ENCODE results near the gene JAM3. TPM values are rescaled to one million over a fixed set of nuclear protein-coding genes. Genes with fewer than 3 reads are reported as not detected.

JAM3 gene
- total RNA-seq, 2 experiments from 2014 or later: 13.5 to 15.3 TPM

DNA sequence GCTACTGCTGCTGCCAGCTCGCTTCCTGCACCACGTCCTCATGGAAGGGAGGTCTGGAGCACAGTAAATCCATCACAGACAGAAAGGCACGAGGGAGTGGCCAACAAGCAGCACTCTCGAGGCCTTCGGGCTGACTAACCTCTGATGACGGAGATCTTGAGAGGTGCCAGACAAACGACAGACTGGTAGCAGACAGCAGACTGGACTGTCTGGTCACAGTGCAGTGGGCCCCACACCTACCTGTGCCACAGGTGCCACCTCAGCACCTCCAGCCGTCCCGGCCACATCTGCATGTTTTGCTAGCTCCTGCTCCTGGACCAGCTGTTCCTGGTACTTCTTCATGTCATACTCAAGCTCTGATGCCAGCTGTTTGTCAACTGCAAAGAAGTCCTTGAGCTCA, 90.8 kb downstream of the JAM3 start:
- ChIA-PET CTCF (no interaction called here), POLR2A (no interaction called here)
- intact Hi-C loops (cut with DNase I, micrococcal nuclease): no loop called here
- TF ChIP-seq, protein P1, sequence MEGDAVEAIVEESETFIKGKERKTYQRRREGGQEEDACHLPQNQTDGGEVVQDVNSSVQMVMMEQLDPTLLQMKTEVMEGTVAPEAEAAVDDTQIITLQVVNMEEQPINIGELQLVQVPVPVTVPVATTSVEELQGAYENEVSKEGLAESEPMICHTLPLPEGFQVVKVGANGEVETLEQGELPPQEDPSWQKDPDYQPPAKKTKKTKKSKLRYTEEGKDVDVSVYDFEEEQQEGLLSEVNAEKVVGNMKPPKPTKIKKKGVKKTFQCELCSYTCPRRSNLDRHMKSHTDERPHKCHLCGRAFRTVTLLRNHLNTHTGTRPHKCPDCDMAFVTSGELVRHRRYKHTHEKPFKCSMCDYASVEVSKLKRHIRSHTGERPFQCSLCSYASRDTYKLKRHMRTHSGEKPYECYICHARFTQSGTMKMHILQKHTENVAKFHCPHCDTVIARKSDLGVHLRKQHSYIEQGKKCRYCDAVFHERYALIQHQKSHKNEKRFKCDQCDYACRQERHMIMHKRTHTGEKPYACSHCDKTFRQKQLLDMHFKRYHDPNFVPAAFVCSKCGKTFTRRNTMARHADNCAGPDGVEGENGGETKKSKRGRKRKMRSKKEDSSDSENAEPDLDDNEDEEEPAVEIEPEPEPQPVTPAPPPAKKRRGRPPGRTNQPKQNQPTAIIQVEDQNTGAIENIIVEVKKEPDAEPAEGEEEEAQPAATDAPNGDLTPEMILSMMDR (IDR thresholded peaks at IDR 0.05): no peak
- no peak for ATAC-seq (ENCODE audit: poor library complexity)
- Mint-ChIP-seq H3K27ac (no peak overlapping the region), H3K9me3 (no peaks in the 10 kb centered on the region), H3K4me1 (ENCODE audit: low read depth) (no peaks in the 10 kb centered on the region), H3K36me3 (ENCODE audit: low read depth) (peaks cover 97% of the 10 kb centered on the region), H3K27me3 (no peaks in the 10 kb centered on the region), H3K4me3 (no peak overlapping the region)
- no peaks in the 10 kb centered on the region for H3K27me3 ChIP-seq (ENCODE audit: control insufficient read depth in 1 of 2, insufficient read depth in 2 of 2, low read length in 2 of 2)
- peaks cover 75% of the 10 kb centered on the region for H3K36me3 ChIP-seq (ENCODE audit: insufficient read depth, low read length)
- no peak for DNase-seq
- no peaks in the 10 kb centered on the region for H3K4me1 ChIP-seq (ENCODE audit: insufficient read depth, low read length)
- no peaks in the 10 kb centered on the region for H3K9me3 ChIP-seq (ENCODE audit: control insufficient read depth in 1 of 2, insufficient read depth in 1 of 2, low read length in 2 of 2)
- no peak overlapping the region for H3K27ac ChIP-seq (ENCODE audit: low read depth in 1 of 2, low read length in 2 of 2)
- no peak overlapping the region for H3K4me3 ChIP-seq (ENCODE audit: low read length)

DNA sequence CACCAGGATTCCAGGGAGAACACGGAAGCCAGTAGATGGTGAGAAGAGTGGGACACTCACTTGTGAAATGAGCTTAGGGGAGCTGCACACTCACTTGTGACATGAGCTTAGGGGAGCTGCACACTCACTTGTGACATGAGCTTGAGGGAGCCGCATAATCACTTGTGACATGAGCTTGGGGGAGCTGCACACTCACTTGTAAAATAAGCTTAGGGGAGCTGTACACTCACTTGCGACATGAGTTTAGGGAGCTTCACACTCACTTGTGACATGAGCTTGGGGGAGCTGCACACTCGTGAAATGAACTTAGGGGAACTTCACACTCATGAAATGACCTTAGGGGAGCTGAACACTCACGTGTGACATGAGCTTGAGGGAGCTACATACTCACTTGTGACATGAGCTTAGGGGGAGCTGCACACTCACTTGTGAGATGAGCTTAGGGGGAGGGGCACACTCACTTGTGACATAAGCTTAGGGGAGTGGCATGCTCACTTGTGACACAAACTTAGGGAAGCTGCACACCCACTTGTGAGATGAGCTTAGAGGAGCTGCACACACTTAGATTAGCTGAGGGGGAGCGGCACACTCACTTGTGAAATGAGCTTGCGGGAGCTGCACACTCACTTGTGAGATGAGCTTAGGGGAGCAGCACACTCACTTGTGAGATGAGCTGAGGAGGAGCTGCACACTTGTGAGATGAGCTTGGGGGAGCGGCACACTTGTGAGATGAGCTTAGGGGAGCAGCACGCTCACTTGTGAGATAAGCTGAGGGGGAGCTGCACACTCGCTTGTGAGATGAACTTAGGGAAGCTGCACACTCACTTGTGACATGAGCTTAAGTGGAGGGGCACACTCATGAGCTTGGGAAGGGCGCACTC, 95.9 kb downstream of the JAM3 start:
- peaks cover 70% of the 10 kb centered on the region for H3K36me3 ChIP-seq (ENCODE audit: insufficient read depth, low read length)
- no peak overlapping the region for H3K4me3 ChIP-seq (ENCODE audit: low read length)
- no peaks in the 10 kb centered on the region for H3K27me3 ChIP-seq (ENCODE audit: control insufficient read depth in 1 of 2, insufficient read depth in 2 of 2, low read length in 2 of 2)
- no peak overlapping the region for H3K27ac ChIP-seq (ENCODE audit: low read depth in 1 of 2, low read length in 2 of 2)
- H3K4me1 Mint-ChIP-seq (ENCODE audit: low read depth): no peaks in the 10 kb centered on the region
- ChIA-PET CTCF (interaction anchor here (1.6 kb wide), 1 partner anchor 38 kb away, joined by 4 read pairs; no protein-coding TSS in a partner anchor), POLR2A (no interaction called here)
- H3K4me1 ChIP-seq (ENCODE audit: insufficient read depth, low read length): no peaks in the 10 kb centered on the region
- DNase-seq (no peak), ATAC-seq (ENCODE audit: poor library complexity) (no peak)
- H3K9me3 Mint-ChIP-seq: no peaks in the 10 kb centered on the region
- peaks cover 80% of the 10 kb centered on the region for H3K36me3 Mint-ChIP-seq (ENCODE audit: low read depth)
- TF ChIP-seq, protein P1 (IDR thresholded peaks at IDR 0.05): no peak
- H3K27ac Mint-ChIP-seq: no peak overlapping the region
- H3K27me3 Mint-ChIP-seq: no peaks in the 10 kb centered on the region
- H3K4me3 Mint-ChIP-seq: no peak overlapping the region
- intact Hi-C loops (cut with DNase I, micrococcal nuclease): no loop called here
- no peaks in the 10 kb centered on the region for H3K9me3 ChIP-seq (ENCODE audit: control insufficient read depth in 1 of 2, insufficient read depth in 1 of 2, low read length in 2 of 2)

DNA sequence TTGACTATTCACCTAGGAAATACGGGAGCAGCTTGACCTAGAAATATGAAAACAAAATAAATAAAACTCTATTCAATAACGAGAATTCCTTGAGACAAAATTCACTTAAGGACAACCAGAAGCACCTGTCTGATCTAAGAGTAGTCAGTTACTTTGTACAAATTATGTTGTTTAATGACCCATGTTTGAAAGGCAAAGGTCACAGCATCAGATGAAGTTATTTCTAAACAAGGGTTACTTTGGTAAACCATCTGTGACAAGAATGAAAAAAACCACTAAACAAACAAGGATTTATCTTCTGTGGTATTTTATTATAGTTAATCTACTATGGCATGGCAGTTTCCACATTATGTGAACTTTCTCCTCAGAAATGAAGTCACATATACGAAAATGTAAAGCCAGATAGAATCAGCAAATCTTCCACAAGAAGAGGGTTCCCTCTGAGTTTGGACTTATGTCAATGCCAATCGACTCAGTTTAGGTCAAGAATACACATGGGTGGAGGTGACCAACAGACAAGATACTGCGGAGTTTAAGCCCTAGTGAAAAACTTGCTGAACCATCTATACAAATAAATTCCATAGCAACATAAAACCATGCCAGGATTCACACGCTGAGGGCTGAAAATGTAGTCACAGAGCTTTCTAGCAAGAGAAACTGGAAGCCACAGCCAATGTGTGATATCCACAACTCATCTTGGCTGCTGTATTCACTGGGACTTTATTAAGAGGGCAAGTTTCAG, 101.5 kb downstream of the JAM3 start:
- Mint-ChIP-seq H3K27ac (no peak overlapping the region), H3K4me1 (ENCODE audit: low read depth) (no peaks in the 10 kb centered on the region), H3K9me3 (no peaks in the 10 kb centered on the region), H3K36me3 (ENCODE audit: low read depth) (peaks cover 74% of the 10 kb centered on the region), H3K4me3 (no peak overlapping the region), H3K27me3 (no peaks in the 10 kb centered on the region)
- Histone ChIP-seq H3K4me1 (ENCODE audit: insufficient read depth, low read length) (no peaks in the 10 kb centered on the region), H3K9me3 (ENCODE audit: control insufficient read depth in 1 of 2, insufficient read depth in 1 of 2, low read length in 2 of 2) (no peaks in the 10 kb centered on the region), H3K27ac (ENCODE audit: low read depth in 1 of 2, low read length in 2 of 2) (no peak overlapping the region), H3K27me3 (ENCODE audit: control insufficient read depth in 1 of 2, insufficient read depth in 2 of 2, low read length in 2 of 2) (no peaks in the 10 kb centered on the region), H3K36me3 (ENCODE audit: insufficient read depth, low read length) (peaks cover 55% of the 10 kb centered on the region), H3K4me3 (ENCODE audit: low read length) (no peak overlapping the region)
- ATAC-seq (ENCODE audit: poor library complexity) (no peak), DNase-seq (no peak)
- intact Hi-C loops (cut with DNase I, micrococcal nuclease): no loop called here
- TF ChIP-seq, protein P1 (IDR thresholded peaks at IDR 0.05): no peak
- ChIA-PET CTCF (no interaction called here), POLR2A (no interaction called here)
